ENCODE measurements around the gene REPIN1.

GRCh38 chr7:150396426-150396825 lies 27.8 kb downstream of the REPIN1 start:
- TF ChIP-seq EZH2phosphoT487 (IDR thresholded peaks at IDR 0.05; ENCODE audit: borderline replicate concordance, low read length) (no peak), CTCF (conservative IDR thresholded peaks at IDR 0.05; ENCODE audit: low read depth, low read length) (no peak), EZH2 (IDR thresholded peaks at IDR 0.05; ENCODE audit: low read length, unreplicated experiment) (no peak)
